ENCODE results near the gene CD27. TPM values are rescaled to one million over a fixed set of nuclear protein-coding genes. Genes with fewer than 3 reads are reported as not detected.
A peak's percentile ranks its signal among the peaks of the same experiment; 100 is the strongest.
"Not testable (repeated sequence)": the region's sequence is repeated elsewhere in the genome, so short reads cannot be mapped to it uniquely, and the experiment has no call there.

CD27 gene
- polyA plus RNA-seq, 3 donors = 0.83 to 2.6 (median 2.2) TPM

DNA sequence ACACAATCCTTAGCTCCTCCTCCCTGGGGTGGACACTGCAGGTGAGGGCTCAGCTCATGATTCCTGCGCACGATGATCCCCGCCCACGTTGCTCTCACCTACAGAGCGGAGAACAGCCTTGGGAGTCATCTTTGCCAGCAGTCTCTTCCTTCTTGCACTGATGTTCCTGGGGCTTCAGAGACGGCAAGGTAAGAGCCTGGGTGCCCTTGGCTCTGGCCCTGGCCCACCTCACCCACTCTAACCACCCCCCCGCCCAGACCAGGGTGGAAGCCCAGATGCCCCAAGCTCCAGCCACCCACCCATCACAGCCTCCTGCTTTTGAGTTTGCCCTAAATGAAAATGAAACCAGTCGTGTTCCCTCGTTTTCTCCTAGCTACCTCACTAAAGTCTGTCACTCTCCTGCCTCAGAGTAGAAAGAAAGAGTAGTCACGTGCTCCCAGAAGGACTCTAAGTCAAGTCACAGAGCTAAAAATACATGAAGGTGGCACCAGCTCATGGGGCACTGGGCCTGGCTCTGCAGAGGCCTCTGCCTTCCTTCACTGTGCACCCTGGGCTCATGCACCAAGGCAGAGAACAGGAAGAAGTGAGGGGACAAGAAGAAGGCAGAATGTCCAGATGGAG, 16.1 kb downstream of the CD27 start:
- DNase-seq = no peak

DNA sequence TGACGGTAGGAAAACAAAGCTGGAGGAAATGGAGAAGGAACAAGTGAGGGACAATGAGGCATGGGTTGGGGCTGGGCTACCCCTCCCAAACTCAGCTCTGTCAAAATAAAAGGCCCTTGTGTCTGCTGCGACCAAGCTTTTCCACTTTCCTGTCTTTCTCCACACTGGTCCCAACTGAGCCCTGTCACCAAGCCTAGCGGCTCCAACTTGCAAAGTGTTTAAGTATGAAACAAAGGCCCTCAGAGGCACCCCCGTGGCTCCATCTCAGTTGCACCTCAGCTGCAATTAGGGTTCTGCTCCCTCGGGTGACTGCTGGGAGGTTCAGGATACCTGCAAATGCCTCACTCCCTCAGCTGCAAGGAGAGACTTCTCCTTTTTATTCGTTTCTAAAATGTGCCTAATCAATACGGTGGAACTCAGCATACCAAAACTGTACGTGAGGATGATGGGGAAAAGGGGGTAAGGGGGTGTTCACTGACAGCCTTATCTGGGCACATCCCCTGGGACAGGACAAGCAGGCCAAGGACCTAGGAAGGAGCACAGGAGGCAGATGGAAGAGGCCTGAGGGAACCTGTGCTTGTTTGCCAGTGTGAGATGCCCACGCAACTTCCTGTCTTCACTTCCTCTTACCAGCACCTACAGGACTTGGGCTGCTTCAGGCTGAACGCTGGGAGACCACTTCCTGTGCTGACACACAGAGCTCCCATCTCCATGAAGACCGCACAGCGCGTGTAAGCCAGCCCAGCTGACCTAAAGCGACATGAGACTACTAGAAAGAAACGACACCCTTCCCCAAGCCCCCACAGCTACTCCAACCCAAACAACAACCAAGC, 16.9 kb downstream of the CD27 start:
- no peak for DNase-seq

DNA sequence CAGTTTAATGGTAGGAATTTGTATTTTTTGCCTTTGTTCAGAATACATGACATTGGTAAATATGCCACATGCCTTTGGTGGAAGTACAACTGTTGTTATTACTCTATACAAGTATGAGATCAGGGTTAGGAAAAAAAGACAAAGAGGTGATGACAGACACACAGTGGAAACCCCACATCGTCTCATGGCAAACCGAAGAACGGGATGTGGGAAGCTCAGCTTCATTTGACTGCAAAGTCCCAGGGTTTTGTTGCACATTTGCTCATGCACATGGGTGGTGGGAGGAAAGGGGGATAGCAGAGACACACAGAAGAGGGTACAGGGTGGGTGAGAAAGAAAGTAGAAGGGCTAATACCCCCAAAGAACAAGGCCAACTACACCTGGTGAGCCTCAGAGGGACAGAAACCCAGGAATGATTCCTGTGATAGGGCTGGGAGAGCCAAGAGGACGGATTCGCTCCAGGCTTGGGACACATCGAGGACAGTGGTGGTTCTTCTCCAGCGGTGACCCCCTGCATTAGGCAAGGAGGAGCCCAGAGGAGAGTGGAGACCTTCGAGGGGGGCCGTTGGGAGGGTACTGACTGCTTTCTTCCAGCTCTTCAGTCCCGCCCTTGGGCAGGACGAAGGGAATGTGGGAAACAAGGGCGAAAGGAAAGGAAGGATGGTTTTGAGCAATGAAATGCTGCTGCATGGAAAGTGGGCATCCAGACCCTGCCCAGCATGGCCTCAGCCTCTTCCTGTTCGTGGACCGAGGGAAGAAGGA, 17.7 kb downstream of the CD27 start:
- DNase-seq = no peak

DNA sequence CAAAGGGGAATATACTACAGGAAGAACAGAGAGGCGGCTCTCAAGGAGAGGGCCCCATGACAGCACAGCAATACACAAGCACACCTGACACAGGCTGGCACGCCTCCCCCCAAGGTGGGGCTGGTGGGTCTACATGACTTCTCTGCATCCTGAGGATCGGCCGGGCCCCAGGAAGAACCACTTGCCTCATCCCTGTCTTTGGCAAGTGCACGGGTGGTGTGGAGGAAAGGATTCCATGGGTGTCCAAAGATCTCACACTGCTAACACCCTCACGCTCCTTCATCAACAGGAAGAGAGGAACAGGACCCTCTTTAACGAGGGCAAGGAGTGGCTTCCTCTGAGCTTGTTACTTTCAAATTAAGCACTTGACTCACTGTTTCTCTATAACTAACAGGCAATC, 18.5 kb downstream of the CD27 start:
- no peak for DNase-seq

GRCh38 chr12:6463858-6464257, 19.1 kb downstream of the CD27 start:
- DNase-seq = no peak

DNA sequence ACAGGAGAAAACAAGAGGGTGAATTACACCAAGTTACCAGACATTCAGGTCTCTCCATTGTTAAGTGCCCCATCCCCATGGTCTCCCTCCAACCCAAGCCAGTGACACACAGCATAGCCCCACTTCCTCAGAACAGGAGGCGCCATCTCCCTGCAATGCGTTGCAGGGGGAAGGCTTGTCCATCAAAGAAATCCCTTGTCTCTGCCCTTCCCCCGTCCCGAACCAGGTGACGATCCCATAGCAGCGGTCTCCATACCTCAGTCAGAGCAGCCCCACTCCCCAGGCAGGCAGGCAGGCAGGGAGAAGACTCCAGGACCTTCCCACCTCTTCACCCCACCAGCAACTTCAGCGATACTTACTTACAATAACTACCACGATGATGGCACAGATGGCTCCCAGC, 19.8 kb downstream of the CD27 start:
- no peak for DNase-seq

DNA sequence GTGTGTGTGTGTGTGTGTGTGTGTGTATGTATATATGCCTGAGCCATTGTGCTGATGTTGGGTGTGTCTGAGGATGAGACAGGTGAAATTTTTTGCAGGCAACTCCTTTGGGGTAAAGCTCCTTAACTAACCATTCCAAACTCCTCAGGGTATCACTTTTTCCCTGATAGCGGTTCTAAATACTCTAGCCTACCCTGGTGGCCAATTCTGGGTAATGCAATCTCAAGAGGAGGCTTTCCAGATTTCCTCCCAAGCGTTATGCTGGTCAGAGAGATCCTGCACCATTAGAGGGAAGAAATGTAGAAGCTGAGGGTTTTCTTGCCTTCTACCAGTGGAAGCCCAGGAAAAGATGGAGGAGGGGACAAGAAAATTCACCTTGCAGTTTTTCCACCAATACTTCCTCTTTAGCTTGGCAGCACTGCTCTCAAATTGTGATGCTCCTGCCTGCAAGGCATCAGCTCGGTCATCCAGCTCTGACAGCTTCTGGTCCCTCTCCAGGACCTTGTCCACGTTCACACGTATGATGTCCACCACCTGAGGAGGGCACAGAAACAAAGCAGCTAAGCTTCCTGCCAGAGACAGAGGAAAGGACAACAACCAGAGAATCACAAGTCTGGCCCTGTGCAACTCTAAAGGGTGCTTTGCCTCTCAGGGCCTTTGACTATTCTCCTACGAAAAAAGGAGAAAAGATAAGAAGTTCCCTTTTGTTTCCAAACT, 20.9 kb downstream of the CD27 start:
- peak; percentile 72 for DNase-seq

DNA sequence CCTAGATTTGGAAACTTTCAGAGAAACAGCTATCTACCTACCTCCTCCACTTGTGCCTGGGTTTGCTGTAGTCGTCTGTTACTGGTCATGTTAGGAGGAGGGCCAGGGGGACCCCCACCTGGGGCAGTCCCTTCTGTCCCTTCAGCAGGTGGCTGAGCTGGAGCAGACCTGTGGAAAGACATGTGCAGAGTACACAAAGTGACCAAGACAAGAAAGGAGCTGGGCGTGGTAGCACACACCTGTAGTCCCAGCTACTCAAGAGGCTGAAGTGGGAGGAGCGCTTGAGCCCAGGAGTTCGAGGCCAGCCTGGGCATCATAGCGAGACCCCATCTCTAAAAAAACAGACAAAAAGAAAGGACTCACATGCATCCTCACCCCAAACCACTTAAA, 21.4 kb downstream of the CD27 start:
- no peak for DNase-seq

DNA sequence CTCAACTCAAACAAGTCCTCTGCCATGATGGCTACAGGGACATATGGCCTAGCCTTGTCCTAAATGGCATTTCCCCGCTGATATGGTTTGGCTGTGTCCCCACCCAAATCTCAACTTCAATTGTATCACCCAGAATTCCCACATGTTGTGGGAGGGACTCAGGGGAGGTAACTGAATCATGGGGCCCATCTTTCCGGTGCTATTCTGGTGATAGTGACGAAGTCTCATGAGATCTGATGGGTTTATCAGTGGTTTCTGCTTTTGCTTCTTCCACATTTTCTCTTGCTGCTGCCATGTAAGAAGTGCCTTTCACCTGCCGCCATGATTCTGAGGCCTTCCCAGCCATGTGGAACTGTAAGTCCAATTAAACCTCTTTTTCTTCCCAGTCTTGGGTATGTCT, 22.0 kb downstream of the CD27 start:
- DNase-seq = not testable (repeated sequence)

DNA sequence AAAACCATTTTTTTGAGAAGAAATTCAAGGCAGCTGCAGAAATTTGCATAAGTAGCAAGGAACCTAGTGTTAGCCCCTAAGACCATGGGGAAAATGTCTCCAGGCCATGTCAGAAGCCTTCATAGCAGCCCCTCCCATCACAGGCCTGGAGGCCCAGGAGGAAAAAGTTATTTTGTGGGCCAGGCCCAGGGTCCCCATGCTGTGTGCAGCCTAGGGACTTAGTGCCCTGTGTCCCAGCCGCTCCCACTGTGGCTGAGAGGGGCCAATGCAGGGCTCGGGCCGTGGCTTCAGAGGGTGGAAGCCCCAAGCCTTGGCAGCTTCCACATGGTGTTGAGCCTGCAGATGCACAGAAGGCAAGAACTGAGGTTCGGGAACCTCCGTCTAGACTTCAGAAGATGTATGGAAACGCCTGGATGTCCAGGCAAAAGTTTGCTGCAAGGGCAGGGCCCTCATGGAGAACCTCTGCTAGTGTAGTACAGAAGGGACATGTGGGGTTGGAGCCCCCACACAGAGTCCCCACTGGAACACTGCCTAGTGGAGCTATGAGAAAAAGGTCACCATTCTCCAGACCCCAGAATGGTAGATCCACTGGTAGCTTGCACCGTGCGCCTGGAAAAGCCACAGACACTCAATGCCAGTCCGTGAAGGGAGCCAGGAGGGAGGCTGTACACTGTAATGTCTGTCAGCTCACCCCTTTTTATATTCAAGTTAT, 23.0 kb downstream of the CD27 start:
- DNase-seq = not testable (repeated sequence)

DNA sequence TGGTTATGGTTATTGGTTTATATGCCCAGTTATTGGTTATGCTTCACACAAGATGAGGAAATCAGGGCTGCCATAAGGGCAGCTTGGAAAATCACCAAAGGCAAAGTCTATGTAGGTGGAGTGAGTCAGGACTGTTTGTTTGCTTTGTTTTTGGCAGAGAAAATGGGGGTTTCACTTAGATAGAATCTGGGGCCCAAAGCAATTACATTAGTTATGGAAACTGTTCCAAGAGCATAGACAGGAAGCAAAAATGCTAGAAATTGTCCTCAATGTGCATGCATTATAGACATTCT, 23.5 kb downstream of the CD27 start:
- DNase-seq = no peak

- DNase-seq = no peak
Measured at GRCh38 chr12:6469092-6469491, 24.3 kb downstream of the CD27 start.

DNA sequence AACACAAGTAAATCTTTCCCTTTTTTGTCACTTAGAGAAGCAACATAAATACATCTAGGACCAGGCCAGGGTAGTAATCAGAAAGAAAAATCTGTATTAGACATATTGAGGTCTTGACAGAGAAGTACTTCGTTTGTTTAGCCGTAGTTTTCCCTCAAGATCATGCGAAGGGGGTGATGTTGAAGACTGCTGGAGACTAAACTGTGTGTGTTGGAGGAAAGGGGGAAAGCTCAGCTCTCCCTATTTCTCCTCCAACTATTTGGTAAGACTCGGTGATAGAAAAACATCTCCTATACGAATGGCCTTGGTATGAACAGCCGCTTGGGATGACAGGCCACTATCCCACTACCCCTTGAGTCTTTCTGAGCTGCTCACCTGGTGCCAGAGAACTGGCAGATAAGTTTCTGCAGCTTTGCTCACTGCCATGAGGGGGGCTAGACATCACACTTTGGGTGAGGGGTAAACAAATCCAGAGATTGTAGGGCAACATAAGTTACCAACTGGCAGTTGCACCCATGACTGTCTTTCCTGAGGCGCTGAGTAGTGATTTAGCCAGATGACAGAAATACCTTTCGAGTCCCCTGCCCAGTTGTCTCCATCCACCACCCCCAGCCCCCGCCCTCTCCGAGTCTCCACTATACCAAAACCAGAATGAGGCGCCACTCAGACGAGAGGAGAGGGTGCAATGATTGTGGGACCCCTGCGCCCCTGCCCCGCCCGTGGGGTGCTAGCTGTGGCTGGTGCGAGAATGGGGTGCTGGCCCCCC, 25.0 kb downstream of the CD27 start:
- no peak for DNase-seq

GRCh38 chr12:6470375-6471163, 25.8 kb downstream of the CD27 start, which contains the start of gene VAMP1:
TSS of gene VAMP1 (minus strand) at chr12:6470677. CDS start at chr12:6470531, 146 bp downstream.
- DNase-seq = peak; percentile 94

DNA sequence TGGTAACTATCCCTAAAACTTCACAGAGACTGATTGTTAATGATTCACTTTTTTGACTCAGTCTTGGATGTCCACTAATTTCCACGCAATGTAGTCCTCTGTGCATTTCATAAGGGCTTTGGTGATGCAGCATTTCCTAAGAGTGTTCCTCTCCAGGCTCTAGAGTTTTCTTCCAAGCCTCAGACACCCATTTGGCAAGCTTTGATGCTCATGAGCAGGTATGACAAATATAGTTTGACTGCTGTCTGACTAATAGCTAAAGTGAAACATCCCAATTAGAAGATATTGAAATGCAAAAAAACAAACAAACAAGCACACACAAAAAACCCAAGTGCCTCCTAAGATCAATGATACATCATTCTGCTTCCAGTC, 27.2 kb downstream of the CD27 start:
- no peak for DNase-seq

DNA sequence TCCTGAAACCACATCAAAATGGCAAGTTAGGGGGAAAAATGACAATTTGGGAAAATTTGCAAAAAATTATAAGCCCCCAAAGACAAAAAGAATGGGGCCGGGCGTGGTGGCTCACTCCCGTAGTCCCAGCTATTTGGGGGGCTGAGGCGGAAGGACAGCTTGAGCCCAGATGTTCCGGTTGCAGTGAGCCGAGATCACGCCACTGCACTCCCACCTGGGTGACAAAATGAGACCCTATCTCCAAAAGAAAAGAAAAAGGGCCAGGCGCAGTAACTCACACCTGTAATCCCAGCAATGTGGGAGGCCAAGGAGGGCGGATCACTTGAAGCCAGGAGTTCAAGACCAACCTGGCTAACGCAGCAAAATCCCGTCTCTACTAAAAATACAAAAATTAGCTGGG, 27.7 kb downstream of the CD27 start:
- no peak for DNase-seq

DNA sequence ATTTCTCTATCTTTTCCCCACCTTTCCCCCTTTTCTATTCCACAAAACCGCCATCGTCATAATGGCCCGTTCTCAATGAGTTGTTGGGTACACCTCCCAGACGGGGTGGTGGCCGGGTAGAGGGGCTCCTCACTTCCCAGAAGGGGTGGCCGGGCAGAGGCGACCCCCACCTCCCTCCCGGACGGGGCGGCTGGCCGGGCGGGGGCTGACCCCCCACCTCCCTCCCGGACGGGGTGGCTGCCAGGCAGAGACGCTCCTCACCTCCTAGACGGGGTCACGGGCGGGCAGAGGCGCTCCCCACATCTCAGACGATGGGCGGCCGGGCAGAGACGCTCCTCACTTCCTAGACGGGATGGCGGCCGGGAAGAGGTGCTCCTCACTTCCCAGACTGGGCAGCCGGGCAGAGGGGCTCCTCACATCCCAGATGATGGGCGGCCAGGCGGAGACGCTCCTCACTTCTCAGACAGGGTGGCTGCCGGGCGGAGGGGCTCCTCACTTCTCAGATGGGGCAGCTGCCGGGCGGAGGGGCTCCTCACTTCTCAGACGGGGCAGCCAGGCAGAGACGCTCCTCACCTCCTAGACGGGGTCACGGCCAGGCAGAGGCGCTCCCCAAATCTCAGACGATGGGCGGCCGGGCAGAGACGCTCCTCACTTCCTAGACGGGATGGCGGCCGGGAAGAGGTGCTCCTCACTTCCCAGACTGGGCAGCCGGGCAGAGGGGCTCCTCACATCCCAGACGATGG, 30.6 kb downstream of the CD27 start:
- DNase-seq = not testable (repeated sequence)

- no peak for DNase-seq
Measured at GRCh38 chr12:6476489-6476888, 31.7 kb downstream of the CD27 start.

All from renal pelvis (tissue), 4 donors.